Epithelial cell of proximal tubule (primary cell): ENCODE results near the gene ANAPC13. TPM values are rescaled to one million over a fixed set of nuclear protein-coding genes. Genes with fewer than 3 reads are reported as not detected.

Source experiments
- DNase-seq: peaks from one replicate; pipeline ENCODE4 v3.0.0-alpha.2; 2011; ENCODE audit warnings: low read depth
- H3K4me3 ChIP-seq: 2 replicates; pipeline ENCODE4 v1.5.1; 2011; ENCODE audit warnings: low read depth, mild to moderate bottlenecking, low read length
- CTCF ChIP-seq: conservative IDR thresholded peaks from 2 replicates; pipeline ENCODE4 v1.5.1; 2012; ENCODE audit warnings: low read depth, mild to moderate bottlenecking, low read length
- total RNA-seq: library from RNA; depleted of rRNA; stranded (reverse); fragments of >200 nt; gene quantifications from 2 replicates; pipeline ENCODE4 v1.2.3, GENCODE V29; 2015

Gene ANAPC13
- total RNA-seq, 1 donor from 2014 or later, result 80.5 TPM

- H3K4me3 ChIP-seq, result no peak overlapping the region
- no peak for DNase-seq
- TF ChIP-seq CTCF, result no peak
Measured at GRCh38 chr3:134430174-134430573, 55.6 kb downstream of the ANAPC13 start.

GRCh38 chr3:134428401-134428800 is 57.4 kb downstream of the ANAPC13 start:
- TF ChIP-seq CTCF, result no peak
- DNase-seq, result no peak
- no peak overlapping the region for H3K4me3 ChIP-seq

Other genes with a start within 250 kb of the ANAPC13 start
- 33.5 and 60.5 TPM in 2 replicates for gene RYK, start 235.1 kb downstream of the ANAPC13 start, total RNA-seq
- gene AMOTL2, start 111.5 kb downstream of the ANAPC13 start, total RNA-seq, result 98.7 and 109 TPM in 2 replicates
- gene CEP63, start 72 bp upstream of the ANAPC13 start, total RNA-seq, result 10.3 and 21.4 TPM in 2 replicates
- gene KY, start 165.0 kb upstream of the ANAPC13 start, total RNA-seq, result under 0.01 TPM in 1 of 2 replicates, not detected in the other